ENCODE results near the gene HPSE.

The HPSE gene

GRCh38 chr4:83334425-83335241 is at the start of gene HPSE:
Gene HPSE (minus strand): TSS chr4:83334848. CDS start chr4:83334782, 66 bp downstream.
- no peak for TF ChIP-seq CTCF (IDR thresholded peaks at IDR 0.05)

DNA sequence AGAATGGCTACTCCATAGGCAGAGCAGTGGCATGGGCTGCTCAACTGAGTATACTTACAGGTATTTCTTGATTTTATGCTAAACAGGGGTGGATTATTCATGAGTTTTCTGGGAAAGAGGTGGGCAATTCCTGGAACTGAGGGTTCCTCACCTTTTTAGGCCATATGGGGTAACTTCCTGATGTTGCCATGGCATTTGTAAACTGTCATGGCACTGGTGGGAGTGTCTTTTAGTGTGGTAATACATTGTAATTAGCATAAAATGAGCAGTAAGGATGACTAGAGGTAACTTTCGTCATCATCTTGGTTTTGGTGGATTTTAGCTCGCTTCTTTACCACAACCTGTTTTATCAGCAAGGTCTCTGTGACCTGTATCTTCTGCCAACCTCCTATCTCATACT is 48.2 kb upstream of the HPSE start:
- no peak for TF ChIP-seq CTCF (IDR thresholded peaks at IDR 0.05)

GRCh38 chr4:83381173-83381572 is 46.5 kb upstream of the HPSE start:
- TF ChIP-seq CTCF (IDR thresholded peaks at IDR 0.05) = no peak

GRCh38 chr4:83378419-83378818 is 43.8 kb upstream of the HPSE start:
- TF ChIP-seq CTCF (IDR thresholded peaks at IDR 0.05) = no peak

- no peak for TF ChIP-seq CTCF (IDR thresholded peaks at IDR 0.05)
Observed at GRCh38 chr4:83372931-83373330, 38.3 kb upstream of the HPSE start.

DNA sequence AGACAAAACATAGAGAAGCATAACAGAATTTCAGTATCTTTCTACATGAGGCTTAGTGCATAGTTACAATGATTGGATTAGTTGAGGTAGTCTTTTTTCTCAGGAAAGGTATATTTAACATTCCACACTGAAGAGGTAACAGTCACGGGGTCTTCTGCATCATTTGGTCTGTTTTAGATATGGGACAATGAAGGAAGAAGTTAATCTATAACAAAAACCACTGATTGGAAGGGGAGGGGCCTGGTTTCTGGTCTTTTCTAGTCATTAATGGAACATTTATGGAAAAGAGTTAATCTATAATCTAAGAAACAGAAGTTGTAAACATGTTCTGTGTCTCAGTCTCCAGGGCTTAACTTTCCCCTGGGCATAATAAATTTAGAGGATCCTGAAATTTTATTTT is 37.3 kb upstream of the HPSE start:
- no peak for TF ChIP-seq CTCF (IDR thresholded peaks at IDR 0.05)

DNA sequence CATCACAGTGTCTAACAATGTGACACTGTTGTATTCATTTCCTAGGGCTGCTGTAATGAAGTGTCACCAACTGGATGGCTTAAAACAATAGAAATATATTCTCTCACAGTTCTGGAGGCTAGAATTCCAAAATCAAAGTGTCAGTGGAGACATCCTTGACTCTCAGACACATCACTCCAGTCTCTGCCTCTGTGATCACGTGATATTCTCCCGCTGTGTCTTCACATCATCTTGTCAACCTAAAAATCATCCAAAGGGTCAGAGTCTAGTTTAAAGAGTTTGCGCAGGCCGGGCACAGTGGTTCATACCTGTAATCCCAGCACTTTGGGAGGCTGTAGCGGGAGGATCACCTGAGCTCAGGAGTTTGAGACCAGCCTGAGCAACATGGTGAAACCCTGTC is 36.6 kb upstream of the HPSE start:
- TF ChIP-seq CTCF (IDR thresholded peaks at IDR 0.05) = no peak

GRCh38 chr4:83370640-83370906 is 35.9 kb upstream of the HPSE start:
- TF ChIP-seq CTCF (IDR thresholded peaks at IDR 0.05) = no peak

Measured in LNCAP (cell line).